Ovary (tissue), 3 donors: ENCODE measurements around the gene MBD4.
"Not testable (repeated sequence)": the region's sequence is repeated elsewhere in the genome, so short reads cannot be mapped to it uniquely, and the experiment has no call there.

ENCODE experiments used
- CTCF ChIP-seq, 3 donors: fragments of 450-650 bp in 2 of 3; fragments of 200-600 bp in 1 of 3; IDR thresholded peaks; one replicate each; pipeline versions ENCODE4 v1.5.1 to v1.8.0; 2016 to 2022; ENCODE audit warnings: antibody characterized with exemption in 3 of 3, mild to moderate bottlenecking in 1 of 3
- EP300 ChIP-seq: sonication (generic); formaldehyde crosslinking; IDR thresholded peaks from one replicate; pipeline ENCODE4 v1.6.1; 2017; ENCODE audit warnings: antibody characterized with exemption
- POLR2A ChIP-seq: fragments of 450-650 bp; IDR thresholded peaks from one replicate; pipeline ENCODE4 v1.6.1; 2017; ENCODE audit warnings: antibody characterized with exemption, mild to moderate bottlenecking, moderate library complexity
- donor health status: DM: no; HTN: no; CAD: no.

DNA sequence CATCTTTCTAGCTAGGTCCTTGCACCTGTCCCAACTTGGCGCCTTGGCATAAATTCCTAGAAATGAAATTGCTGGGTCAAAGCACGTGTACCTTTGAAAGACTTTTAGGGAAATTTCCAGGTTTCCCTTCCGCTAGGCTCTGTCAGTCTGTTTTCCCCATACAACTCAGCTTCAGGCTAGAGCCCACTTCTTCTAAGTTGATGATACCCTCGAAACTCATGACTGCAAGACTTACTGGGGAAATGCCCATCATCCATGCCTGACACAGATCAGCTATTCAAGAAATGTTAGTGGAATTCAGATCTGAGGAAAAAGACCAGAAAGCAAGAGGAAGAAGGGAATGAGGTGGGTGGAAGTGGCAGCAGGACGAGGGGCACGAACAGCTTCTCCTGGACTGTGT, 45.4 kb upstream of the MBD4 start:
- TF ChIP-seq CTCF (IDR thresholded peaks at IDR 0.05); POLR2A; EP300: not testable (repeated sequence)
